ENCODE data around the gene ENKUR.

DNA sequence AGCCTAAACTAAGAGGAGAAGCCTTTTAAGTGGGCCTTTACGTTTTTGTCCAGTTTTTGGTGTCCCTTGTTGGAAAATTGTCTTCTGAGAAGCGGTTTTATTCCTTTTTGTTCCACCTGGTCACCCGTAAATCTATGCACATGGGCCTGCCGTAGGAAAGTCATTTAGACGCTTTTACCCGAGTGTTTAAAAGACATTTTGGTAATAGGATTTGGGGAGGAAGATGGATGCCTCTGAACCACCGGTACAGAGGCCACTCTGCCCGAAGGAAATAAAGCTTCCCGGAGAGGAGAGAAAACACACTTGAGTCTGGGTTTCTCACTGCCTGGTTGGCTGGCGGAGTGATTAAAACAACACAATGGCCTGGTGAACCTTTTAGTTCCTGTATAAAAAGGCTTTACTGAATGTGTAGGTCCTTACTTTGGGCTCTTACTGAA, 1.2 kb upstream of the ENKUR start:
- TF ChIP-seq, protein P1, sequence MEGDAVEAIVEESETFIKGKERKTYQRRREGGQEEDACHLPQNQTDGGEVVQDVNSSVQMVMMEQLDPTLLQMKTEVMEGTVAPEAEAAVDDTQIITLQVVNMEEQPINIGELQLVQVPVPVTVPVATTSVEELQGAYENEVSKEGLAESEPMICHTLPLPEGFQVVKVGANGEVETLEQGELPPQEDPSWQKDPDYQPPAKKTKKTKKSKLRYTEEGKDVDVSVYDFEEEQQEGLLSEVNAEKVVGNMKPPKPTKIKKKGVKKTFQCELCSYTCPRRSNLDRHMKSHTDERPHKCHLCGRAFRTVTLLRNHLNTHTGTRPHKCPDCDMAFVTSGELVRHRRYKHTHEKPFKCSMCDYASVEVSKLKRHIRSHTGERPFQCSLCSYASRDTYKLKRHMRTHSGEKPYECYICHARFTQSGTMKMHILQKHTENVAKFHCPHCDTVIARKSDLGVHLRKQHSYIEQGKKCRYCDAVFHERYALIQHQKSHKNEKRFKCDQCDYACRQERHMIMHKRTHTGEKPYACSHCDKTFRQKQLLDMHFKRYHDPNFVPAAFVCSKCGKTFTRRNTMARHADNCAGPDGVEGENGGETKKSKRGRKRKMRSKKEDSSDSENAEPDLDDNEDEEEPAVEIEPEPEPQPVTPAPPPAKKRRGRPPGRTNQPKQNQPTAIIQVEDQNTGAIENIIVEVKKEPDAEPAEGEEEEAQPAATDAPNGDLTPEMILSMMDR (IDR thresholded peaks at IDR 0.05; ENCODE audit: poor library complexity) = no peak
- no peak for TF ChIP-seq EZH2 (IDR thresholded peaks at IDR 0.05; ENCODE audit: borderline replicate concordance)
- TF ChIP-seq EZH2phosphoT487 (IDR thresholded peaks at IDR 0.05; ENCODE audit: low read depth, severe bottlenecking, unreplicated experiment) = no peak

Data from hepatocyte (in vitro differentiated cells).